Measurements from ENCODE around the gene C5AR2. TPM values are rescaled to one million over a fixed set of nuclear protein-coding genes. Genes with fewer than 3 reads are reported as not detected.

The C5AR2 gene
- total and polyA plus RNA-seq, 2 donors (not counting 1 experiment from before 2014, with no cell fraction given), result 0.25 to 1.2 TPM

DNA sequence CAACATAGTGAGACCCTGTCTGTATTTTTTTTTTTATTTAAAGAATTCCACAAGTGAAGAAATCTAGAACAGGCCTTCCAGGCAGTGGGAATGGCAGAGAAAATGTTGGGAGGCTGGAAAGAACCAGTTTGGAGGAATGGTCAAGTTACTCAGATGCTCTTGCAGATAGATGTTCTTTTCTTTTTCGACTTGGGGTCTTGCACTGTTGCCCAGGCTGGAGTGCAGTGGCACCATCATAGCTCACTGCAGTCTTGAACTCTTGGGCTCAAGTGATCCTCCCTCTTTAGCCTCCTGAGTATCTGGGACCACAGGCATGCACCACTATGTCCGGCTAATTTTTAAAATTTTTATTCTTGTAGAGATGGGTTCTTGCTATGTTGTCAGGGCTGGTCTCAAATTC lies 21.7 kb upstream of the C5AR2 start:
- Mint-ChIP-seq H3K9me3 (ENCODE audit: insufficient read depth) (no peaks in the 10 kb centered on the region), H3K4me1 (peaks cover 2% of the 10 kb centered on the region), H3K4me3 (no peak overlapping the region), H3K27ac (no peak overlapping the region), H3K27me3 (peaks cover 30% of the 10 kb centered on the region)
- intact Hi-C loops (cut with micrococcal nuclease), result no loop called here
- ATAC-seq (ENCODE audit: low read depth) (no peak), DNase-seq (no peak)
- Histone ChIP-seq H3K27me3 (replicated peaks in 1 of 4; ENCODE audit: control extremely low read depth in 1 of 4, control insufficient read depth in 3 of 4, insufficient read depth in 4 of 4, low read length in 3 of 4) (peaks cover 0 to 16% (median 2%) of the 10 kb centered on the region in 4 experiments), H4K20me1 (ENCODE audit: control insufficient read depth, insufficient read depth, low read length, poor library complexity, severe bottlenecking) (no peaks in the 10 kb centered on the region), H3K4me2 (replicated peaks; ENCODE audit: low read depth, low read length, poor library complexity, severe bottlenecking) (no peak overlapping the region), H3K4me3 (ENCODE audit: control extremely low read depth in 1 of 5, extremely low read depth in 1 of 5, insufficient read depth in 1 of 5, low read depth in 2 of 5, low read length in 4 of 5) (peak overlapping the region in 1 of 5 experiments; percentile 82), H3K27ac (ENCODE audit: low read length in 2 of 2) (no peak overlapping the region), H3K79me2 (ENCODE audit: control insufficient read depth, insufficient read depth, low read length) (no peaks in the 10 kb centered on the region), H3K36me3 (replicated peaks in 1 of 2; ENCODE audit: control extremely low read depth in 1 of 2, control insufficient read depth in 1 of 2, extremely low read depth in 1 of 2, insufficient read depth in 2 of 2, low read length in 1 of 2) (no peaks in the 10 kb centered on the region), H3K9ac (ENCODE audit: low read length) (no peak overlapping the region), H3K4me1 (ENCODE audit: control insufficient read depth in 2 of 2, insufficient read depth in 2 of 2, low read length in 2 of 2) (peaks cover 2% of the 10 kb centered on the region in 2 donors), H3K9me3 (ENCODE audit: control extremely low read depth in 1 of 3, control insufficient read depth in 2 of 3, insufficient read depth in 1 of 3, low read length in 2 of 3) (peaks cover 0 to 10% (median 0%) of the 10 kb centered on the region in 3 donors), H2AFZ (ENCODE audit: insufficient read depth, low read depth, low read length, poor library complexity, severe bottlenecking) (no peak overlapping the region)
- ChIA-PET POLR2A (no interaction called here), CTCF (no interaction called here)
- no peak for TF ChIP-seq EZH2 (IDR thresholded peaks at IDR 0.05; ENCODE audit: borderline replicate concordance, insufficient read depth, low read depth, low read length, poor library complexity, severe bottlenecking)
- TF ChIP-seq, protein P1, sequence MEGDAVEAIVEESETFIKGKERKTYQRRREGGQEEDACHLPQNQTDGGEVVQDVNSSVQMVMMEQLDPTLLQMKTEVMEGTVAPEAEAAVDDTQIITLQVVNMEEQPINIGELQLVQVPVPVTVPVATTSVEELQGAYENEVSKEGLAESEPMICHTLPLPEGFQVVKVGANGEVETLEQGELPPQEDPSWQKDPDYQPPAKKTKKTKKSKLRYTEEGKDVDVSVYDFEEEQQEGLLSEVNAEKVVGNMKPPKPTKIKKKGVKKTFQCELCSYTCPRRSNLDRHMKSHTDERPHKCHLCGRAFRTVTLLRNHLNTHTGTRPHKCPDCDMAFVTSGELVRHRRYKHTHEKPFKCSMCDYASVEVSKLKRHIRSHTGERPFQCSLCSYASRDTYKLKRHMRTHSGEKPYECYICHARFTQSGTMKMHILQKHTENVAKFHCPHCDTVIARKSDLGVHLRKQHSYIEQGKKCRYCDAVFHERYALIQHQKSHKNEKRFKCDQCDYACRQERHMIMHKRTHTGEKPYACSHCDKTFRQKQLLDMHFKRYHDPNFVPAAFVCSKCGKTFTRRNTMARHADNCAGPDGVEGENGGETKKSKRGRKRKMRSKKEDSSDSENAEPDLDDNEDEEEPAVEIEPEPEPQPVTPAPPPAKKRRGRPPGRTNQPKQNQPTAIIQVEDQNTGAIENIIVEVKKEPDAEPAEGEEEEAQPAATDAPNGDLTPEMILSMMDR (IDR thresholded peaks at IDR 0.05), result no peak
- 100% methylated on average over 1 of the region's 2 CpGs for WGBS (ENCODE audit: insufficient coverage)

DNA sequence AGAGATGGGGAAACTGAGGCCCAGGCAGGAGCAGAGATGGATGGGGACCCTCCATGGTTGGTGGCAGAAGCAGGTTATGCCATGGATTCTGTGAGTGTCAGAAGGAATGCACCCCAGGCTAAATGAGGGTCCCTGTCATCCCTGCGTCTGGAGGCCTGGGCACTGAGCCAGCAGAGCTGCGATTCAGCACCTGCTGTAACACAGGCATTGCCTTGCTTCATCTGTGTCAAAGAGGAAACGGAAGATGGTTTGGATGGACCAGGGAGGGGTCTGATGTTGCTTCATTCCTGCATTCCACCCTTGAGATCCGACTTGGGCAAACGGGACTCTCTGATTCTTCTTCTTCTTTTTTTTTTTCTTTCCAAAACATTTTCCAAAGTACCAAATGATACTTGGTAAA lies 21.2 kb upstream of the C5AR2 start:
- Histone ChIP-seq H3K27ac (ENCODE audit: low read length in 2 of 2) (no peak overlapping the region), H3K36me3 (replicated peaks in 1 of 2; ENCODE audit: control extremely low read depth in 1 of 2, control insufficient read depth in 1 of 2, extremely low read depth in 1 of 2, insufficient read depth in 2 of 2, low read length in 1 of 2) (no peaks in the 10 kb centered on the region), H3K4me3 (ENCODE audit: control extremely low read depth in 1 of 5, extremely low read depth in 1 of 5, insufficient read depth in 1 of 5, low read depth in 2 of 5, low read length in 4 of 5) (peak overlapping the region in 1 of 5 experiments; percentile 82), H2AFZ (ENCODE audit: insufficient read depth, low read depth, low read length, poor library complexity, severe bottlenecking) (no peak overlapping the region), H3K9ac (ENCODE audit: low read length) (no peak overlapping the region), H3K4me1 (ENCODE audit: control insufficient read depth in 2 of 2, insufficient read depth in 2 of 2, low read length in 2 of 2) (no peaks in the 10 kb centered on the region), H3K27me3 (replicated peaks in 1 of 4; ENCODE audit: control extremely low read depth in 1 of 4, control insufficient read depth in 3 of 4, insufficient read depth in 4 of 4, low read length in 3 of 4) (peaks cover 0 to 17% (median 1%) of the 10 kb centered on the region in 4 experiments), H3K4me2 (replicated peaks; ENCODE audit: low read depth, low read length, poor library complexity, severe bottlenecking) (no peak overlapping the region), H3K79me2 (ENCODE audit: control insufficient read depth, insufficient read depth, low read length) (no peaks in the 10 kb centered on the region), H3K9me3 (ENCODE audit: control extremely low read depth in 1 of 3, control insufficient read depth in 2 of 3, insufficient read depth in 1 of 3, low read length in 2 of 3) (peaks cover 0 to 13% (median 0%) of the 10 kb centered on the region in 3 donors), H4K20me1 (ENCODE audit: control insufficient read depth, insufficient read depth, low read length, poor library complexity, severe bottlenecking) (no peaks in the 10 kb centered on the region)
- 37% methylated on average over 5 of the region's 5 CpGs for WGBS (ENCODE audit: insufficient coverage)
- ATAC-seq (ENCODE audit: low read depth), result no peak
- ChIA-PET POLR2A (no interaction called here), CTCF (no interaction called here)
- no peak for TF ChIP-seq EZH2 (IDR thresholded peaks at IDR 0.05; ENCODE audit: borderline replicate concordance, insufficient read depth, low read depth, low read length, poor library complexity, severe bottlenecking)
- TF ChIP-seq, protein P1 (IDR thresholded peaks at IDR 0.05), result no peak
- intact Hi-C loops (cut with micrococcal nuclease), result no loop called here
- DNase-seq, result no peak
- H3K4me3 Mint-ChIP-seq, result no peak overlapping the region
- H3K9me3 Mint-ChIP-seq (ENCODE audit: insufficient read depth), result no peaks in the 10 kb centered on the region
- no peaks in the 10 kb centered on the region for H3K4me1 Mint-ChIP-seq
- peaks cover 31% of the 10 kb centered on the region for H3K27me3 Mint-ChIP-seq
- no peak overlapping the region for H3K27ac Mint-ChIP-seq
